GM10266 (cell line): ENCODE measurements around the gene PPP2R2B.

Experiments used
- DNase-seq: peaks from one replicate; pipeline ENCODE4 v3.0.0; 2012; ENCODE audit errors: extremely low spot score
- TF ChIP-seq, protein P1 (sequence below): IDR thresholded peaks from 2 replicates; pipeline ENCODE4 v1.5.1; 2012; ENCODE audit warnings: mild to moderate bottlenecking, low read depth; ENCODE audit not compliant: control insufficient read depth, insufficient read depth; ENCODE audit errors: missing control alignments

The PPP2R2B gene

DNA sequence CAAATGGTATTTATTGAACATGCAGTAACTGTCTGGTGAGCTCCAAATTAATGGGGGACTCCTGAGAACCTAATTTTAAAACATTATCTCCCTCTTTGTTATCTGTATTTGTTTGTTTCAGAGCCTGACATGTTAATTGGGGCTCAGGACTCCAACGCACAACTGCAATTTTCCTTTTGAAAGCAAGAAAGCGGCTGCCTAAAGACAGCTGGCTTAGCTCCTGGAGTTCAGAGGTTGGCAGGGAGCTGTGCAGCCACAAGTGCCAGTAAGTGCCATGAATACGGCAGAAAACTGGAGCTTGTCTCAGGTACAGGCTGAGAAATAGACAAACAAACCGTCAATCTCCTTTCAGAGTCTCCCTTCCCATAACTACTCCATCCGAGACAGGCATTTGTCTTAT lies 80.9 kb downstream of the PPP2R2B start:
- DNase-seq, result no peak
- TF ChIP-seq, protein P1, sequence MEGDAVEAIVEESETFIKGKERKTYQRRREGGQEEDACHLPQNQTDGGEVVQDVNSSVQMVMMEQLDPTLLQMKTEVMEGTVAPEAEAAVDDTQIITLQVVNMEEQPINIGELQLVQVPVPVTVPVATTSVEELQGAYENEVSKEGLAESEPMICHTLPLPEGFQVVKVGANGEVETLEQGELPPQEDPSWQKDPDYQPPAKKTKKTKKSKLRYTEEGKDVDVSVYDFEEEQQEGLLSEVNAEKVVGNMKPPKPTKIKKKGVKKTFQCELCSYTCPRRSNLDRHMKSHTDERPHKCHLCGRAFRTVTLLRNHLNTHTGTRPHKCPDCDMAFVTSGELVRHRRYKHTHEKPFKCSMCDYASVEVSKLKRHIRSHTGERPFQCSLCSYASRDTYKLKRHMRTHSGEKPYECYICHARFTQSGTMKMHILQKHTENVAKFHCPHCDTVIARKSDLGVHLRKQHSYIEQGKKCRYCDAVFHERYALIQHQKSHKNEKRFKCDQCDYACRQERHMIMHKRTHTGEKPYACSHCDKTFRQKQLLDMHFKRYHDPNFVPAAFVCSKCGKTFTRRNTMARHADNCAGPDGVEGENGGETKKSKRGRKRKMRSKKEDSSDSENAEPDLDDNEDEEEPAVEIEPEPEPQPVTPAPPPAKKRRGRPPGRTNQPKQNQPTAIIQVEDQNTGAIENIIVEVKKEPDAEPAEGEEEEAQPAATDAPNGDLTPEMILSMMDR, result no peak

DNA sequence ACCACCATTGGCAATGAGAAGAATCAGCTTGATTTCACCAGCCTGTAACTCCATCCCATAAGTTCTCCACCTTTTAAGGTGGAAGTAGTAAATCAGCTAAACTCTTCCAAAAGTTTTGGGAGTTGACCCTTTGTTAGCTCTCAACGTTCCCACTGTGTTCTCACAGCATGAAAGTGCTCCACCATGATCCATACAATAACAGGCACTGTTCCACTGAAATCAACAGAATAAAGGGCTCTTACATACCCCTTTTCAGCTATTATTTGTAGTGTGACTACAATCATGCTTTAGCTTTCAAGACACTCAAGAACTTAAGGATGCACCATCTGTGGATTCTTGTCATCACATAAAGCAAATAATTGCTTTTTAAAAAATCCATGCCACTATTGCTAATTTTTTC lies 81.6 kb downstream of the PPP2R2B start:
- no peak for DNase-seq
- TF ChIP-seq, protein P1, result no peak

DNA sequence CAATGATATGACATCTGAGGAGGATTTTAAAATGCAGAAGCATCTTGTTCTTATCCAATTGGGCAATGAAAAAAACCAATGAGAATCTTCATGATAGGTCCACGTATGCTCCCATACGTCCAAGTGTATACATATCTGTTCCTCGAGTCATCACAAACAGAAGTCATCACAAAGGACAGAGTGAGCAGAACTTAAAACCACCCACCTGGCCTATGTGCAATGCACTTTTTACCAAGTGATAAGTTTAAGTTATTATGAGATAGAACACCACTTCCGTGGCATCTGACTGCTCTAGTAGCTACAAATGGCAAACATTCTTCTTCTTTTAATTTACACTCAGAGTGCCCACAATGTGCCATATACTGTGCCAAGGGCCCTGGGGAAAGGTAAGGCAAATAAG lies 82.4 kb downstream of the PPP2R2B start:
- DNase-seq, result no peak
- TF ChIP-seq, protein P1, result no peak

DNA sequence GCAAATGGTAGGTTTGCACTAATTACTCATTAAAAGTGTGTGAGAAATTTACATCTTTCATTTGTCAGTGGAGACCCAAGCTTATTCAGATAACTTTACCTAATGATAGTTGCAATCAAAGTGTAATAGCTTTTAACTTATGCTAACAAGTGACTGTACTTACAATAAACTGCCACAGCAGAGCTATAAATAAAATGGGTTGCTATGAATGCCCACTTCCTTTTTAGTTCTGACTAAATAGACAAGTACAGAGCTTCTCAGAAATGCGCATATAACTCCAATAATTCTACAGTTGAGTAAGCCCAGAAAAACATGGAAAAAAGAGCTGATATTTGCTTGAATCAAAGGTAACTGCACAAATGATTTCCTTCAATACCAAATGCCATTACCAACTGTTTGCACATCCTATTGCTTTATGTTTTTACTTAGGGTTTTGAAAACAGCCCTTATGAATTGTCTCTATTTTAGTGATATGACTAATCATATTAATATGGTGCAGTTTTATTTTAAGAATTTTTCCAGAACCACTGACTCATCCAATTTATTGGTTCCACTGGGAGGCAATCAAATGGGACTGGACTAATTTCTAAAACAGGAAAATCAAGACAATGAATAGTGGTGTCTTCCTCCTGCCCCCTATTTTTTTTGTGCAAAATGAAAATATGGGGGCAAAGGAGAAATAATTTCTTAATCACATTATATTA lies 84.1 kb downstream of the PPP2R2B start:
- no peak for DNase-seq
- TF ChIP-seq, protein P1, result no peak

DNA sequence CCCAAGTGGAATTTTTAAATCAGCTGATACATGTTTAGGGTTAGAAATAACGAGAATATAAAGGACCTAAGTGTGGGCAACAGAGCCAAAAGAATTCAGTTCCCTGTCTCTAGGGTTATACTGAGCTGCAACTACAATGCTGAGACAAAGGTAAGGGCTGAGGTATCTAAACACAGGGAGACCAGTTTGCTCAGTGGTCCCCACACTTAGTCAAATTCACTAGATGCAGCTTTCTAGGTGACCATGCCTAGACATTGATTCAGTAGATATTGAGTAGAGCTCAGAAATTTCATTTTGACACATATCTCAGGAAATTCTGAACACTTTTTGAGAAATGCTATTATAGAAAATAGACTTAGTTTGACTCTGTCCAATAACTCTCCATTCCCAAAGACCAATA lies 84.8 kb downstream of the PPP2R2B start:
- TF ChIP-seq, protein P1, result no peak
- DNase-seq, result no peak

DNA sequence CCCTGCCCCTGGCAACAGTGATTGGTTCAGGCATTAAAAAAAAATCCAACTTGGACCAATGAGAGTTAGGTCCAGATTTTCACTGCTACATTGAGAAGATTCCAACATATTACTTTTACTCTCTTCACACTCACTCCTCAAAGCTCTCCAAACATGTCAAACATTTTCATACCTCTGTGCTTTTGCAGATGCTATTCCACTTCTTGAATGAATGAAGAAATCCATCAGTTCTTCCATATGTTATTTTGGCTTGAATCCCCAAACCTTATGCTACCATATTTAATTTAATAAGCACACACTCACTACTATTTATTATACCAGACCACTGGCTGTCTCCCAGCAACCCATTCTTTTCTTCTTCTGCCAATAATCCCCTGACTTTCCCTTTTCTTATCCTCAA lies 87.1 kb downstream of the PPP2R2B start:
- TF ChIP-seq, protein P1, result no peak
- no peak for DNase-seq

DNA sequence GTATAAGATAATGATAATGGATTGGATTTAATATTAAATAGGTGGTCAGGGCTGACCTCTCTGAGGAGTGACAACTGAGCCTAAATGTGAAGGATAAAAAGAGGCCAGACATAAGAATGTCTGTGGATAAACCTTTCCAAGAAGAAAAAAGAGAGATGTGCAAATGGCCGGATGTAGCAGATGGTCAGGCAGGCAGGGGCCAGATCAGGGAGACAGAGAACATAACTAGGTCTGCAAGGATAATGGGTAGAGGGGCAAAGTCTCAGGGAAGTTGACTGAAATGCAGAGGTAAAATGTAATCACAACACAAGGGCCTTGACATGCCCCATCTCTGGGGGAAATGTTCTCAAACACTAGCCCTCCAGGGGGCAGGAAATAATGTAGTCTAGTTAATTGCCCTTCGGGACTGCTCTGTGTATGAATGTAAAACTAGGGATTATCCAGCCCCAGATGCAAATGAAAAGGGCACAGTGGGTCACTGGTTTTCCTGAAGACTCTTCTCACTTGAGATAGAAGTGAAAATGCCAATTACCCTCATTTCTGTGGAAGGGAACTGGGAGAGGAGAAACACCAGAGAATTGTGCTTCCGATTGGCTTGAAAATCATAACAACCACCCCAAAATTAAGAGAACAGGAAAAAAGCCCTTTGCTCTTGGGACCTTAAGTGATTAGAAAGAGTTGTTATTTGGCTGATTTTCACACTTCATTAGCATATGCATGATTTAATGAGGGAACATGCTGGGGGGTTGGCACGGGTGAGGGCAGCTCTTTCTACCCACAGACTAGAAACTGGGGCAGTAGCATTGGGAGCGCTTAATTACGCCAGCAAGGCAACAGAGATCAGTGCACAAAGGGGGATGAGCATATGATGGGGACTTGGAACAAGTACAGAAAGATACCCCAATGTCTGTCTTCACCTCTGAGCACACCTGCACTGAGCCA lies 88.6 kb downstream of the PPP2R2B start:
- TF ChIP-seq, protein P1, result no peak
- no peak for DNase-seq
